ENCODE data around the gene NEIL3.

NEIL3 gene

GRCh38 chr4:177320721-177321120 lies 11.0 kb downstream of the NEIL3 start:
- peaks cover 31% of the 10 kb centered on the region for H3K79me2 ChIP-seq (ENCODE audit: low read length)
- TF ChIP-seq EZH2 (optimal IDR thresholded peaks at IDR 0.05; ENCODE audit: low read depth, low read length) (no peak), EZH2phosphoT487 (IDR thresholded peaks at IDR 0.05; ENCODE audit: low read length) (no peak)

GRCh38 chr4:177321647-177322046 lies 12.0 kb downstream of the NEIL3 start:
- TF ChIP-seq EZH2phosphoT487 (IDR thresholded peaks at IDR 0.05; ENCODE audit: low read length): no peak
- TF ChIP-seq EZH2 (optimal IDR thresholded peaks at IDR 0.05; ENCODE audit: low read depth, low read length): no peak
- H3K4me2 ChIP-seq (ENCODE audit: low read depth, low read length): no peak overlapping the region

More at GRCh38 chr4:177320721-177321120, 11.0 kb downstream of the NEIL3 start:
- H3K4me1 ChIP-seq (ENCODE audit: low read length): no peaks in the 10 kb centered on the region
- no peaks in the 10 kb centered on the region for H3K9me3 ChIP-seq (replicated peaks; ENCODE audit: insufficient read depth, low read length)
- H3K36me3 ChIP-seq (replicated peaks; ENCODE audit: insufficient read depth, low read length): no peaks in the 10 kb centered on the region
- no peak overlapping the region for H3K4me2 ChIP-seq (ENCODE audit: low read depth, low read length)
- no peaks in the 10 kb centered on the region for H4K20me1 ChIP-seq (ENCODE audit: insufficient read depth, low read length)
- H3K4me3 ChIP-seq (ENCODE audit: low read length): no peak overlapping the region
- H3K27me3 ChIP-seq (replicated peaks; ENCODE audit: insufficient read depth, low read length): no peaks in the 10 kb centered on the region
- H2AFZ ChIP-seq (ENCODE audit: low read length): no peak overlapping the region
- no peak for DNase-seq
- H3K27ac ChIP-seq (ENCODE audit: low read length): no peak overlapping the region
- H3F3A ChIP-seq (ENCODE audit: insufficient read depth, low read length): no peaks in the 10 kb centered on the region
- H3K9me2 ChIP-seq (replicated peaks; ENCODE audit: insufficient read depth, low read length): no peaks in the 10 kb centered on the region
- H3K9ac ChIP-seq (ENCODE audit: low read length): no peak overlapping the region

GRCh38 chr4:177322266-177322665 lies 12.6 kb downstream of the NEIL3 start:
- Histone ChIP-seq H3K9me3 (replicated peaks; ENCODE audit: insufficient read depth, low read length) (no peaks in the 10 kb centered on the region), H3K9ac (ENCODE audit: low read length) (no peak overlapping the region), H3K27me3 (replicated peaks; ENCODE audit: insufficient read depth, low read length) (no peaks in the 10 kb centered on the region), H3F3A (ENCODE audit: insufficient read depth, low read length) (no peaks in the 10 kb centered on the region), H3K79me2 (ENCODE audit: low read length) (peaks cover 37% of the 10 kb centered on the region), H3K9me2 (replicated peaks; ENCODE audit: insufficient read depth, low read length) (no peaks in the 10 kb centered on the region), H4K20me1 (ENCODE audit: insufficient read depth, low read length) (no peaks in the 10 kb centered on the region), H2AFZ (ENCODE audit: low read length) (no peak overlapping the region), H3K4me3 (ENCODE audit: low read length) (no peak overlapping the region), H3K27ac (ENCODE audit: low read length) (no peak overlapping the region), H3K4me1 (ENCODE audit: low read length) (no peaks in the 10 kb centered on the region), H3K36me3 (replicated peaks; ENCODE audit: insufficient read depth, low read length) (no peaks in the 10 kb centered on the region), H3K4me2 (ENCODE audit: low read depth, low read length) (no peak overlapping the region)
- TF ChIP-seq CTCF (IDR thresholded peaks at IDR 0.05; ENCODE audit: low read length) (no peak), EZH2phosphoT487 (IDR thresholded peaks at IDR 0.05; ENCODE audit: low read length) (no peak), EZH2 (optimal IDR thresholded peaks at IDR 0.05; ENCODE audit: low read depth, low read length) (no peak)
- no peak for DNase-seq

More at GRCh38 chr4:177321647-177322046, 12.0 kb downstream of the NEIL3 start:
- DNase-seq: no peak
- no peaks in the 10 kb centered on the region for H3K9me3 ChIP-seq (replicated peaks; ENCODE audit: insufficient read depth, low read length)
- H3F3A ChIP-seq (ENCODE audit: insufficient read depth, low read length): no peaks in the 10 kb centered on the region
- no peak overlapping the region for H3K9ac ChIP-seq (ENCODE audit: low read length)
- H4K20me1 ChIP-seq (ENCODE audit: insufficient read depth, low read length): no peaks in the 10 kb centered on the region
- no peaks in the 10 kb centered on the region for H3K27me3 ChIP-seq (replicated peaks; ENCODE audit: insufficient read depth, low read length)
- H3K36me3 ChIP-seq (replicated peaks; ENCODE audit: insufficient read depth, low read length): no peaks in the 10 kb centered on the region
- H3K4me1 ChIP-seq (ENCODE audit: low read length): no peaks in the 10 kb centered on the region
- no peak overlapping the region for H3K4me3 ChIP-seq (ENCODE audit: low read length)
- H2AFZ ChIP-seq (ENCODE audit: low read length): no peak overlapping the region
- H3K79me2 ChIP-seq (ENCODE audit: low read length): peaks cover 40% of the 10 kb centered on the region
- no peak overlapping the region for H3K27ac ChIP-seq (ENCODE audit: low read length)
- H3K9me2 ChIP-seq (replicated peaks; ENCODE audit: insufficient read depth, low read length): no peaks in the 10 kb centered on the region

- TF ChIP-seq CTCF (IDR thresholded peaks at IDR 0.05; ENCODE audit: low read length): no peak
- TF ChIP-seq EZH2 (optimal IDR thresholded peaks at IDR 0.05; ENCODE audit: low read depth, low read length): no peak
- TF ChIP-seq EZH2phosphoT487 (IDR thresholded peaks at IDR 0.05; ENCODE audit: low read length): no peak
- no peak for DNase-seq
- no peak overlapping the region for H3K4me3 ChIP-seq (ENCODE audit: low read length)
- no peaks in the 10 kb centered on the region for H3K9me2 ChIP-seq (replicated peaks; ENCODE audit: insufficient read depth, low read length)
- H3F3A ChIP-seq (ENCODE audit: insufficient read depth, low read length): no peaks in the 10 kb centered on the region
- H3K4me2 ChIP-seq (ENCODE audit: low read depth, low read length): no peak overlapping the region
- no peaks in the 10 kb centered on the region for H3K4me1 ChIP-seq (ENCODE audit: low read length)
- H2AFZ ChIP-seq (ENCODE audit: low read length): no peak overlapping the region
- no peaks in the 10 kb centered on the region for H3K36me3 ChIP-seq (replicated peaks; ENCODE audit: insufficient read depth, low read length)
- H4K20me1 ChIP-seq (ENCODE audit: insufficient read depth, low read length): no peaks in the 10 kb centered on the region
- H3K79me2 ChIP-seq (ENCODE audit: low read length): peaks cover 40% of the 10 kb centered on the region
- H3K9me3 ChIP-seq (replicated peaks; ENCODE audit: insufficient read depth, low read length): no peaks in the 10 kb centered on the region
- no peaks in the 10 kb centered on the region for H3K27me3 ChIP-seq (replicated peaks; ENCODE audit: insufficient read depth, low read length)
- H3K9ac ChIP-seq (ENCODE audit: low read length): no peak overlapping the region
- H3K27ac ChIP-seq (ENCODE audit: low read length): no peak overlapping the region
Measured at GRCh38 chr4:177322881-177323280, 13.2 kb downstream of the NEIL3 start.

All from MM.1S (cell line).